ENCODE results near the gene TDRD7. TPM values are rescaled to one million over a fixed set of nuclear protein-coding genes. Genes with fewer than 3 reads are reported as not detected.

The TDRD7 gene
- total RNA-seq, 4 donors from 2014 or later, result 10.1 to 21.4 (median 18.6) TPM

GRCh38 chr9:97431044-97431441 is 19.1 kb downstream of the TDRD7 start:
- no peak for ATAC-seq
- no peak overlapping the region for H3K4me3 ChIP-seq
- 89 to 90% methylated on average over 3 of the region's 3 CpGs for WGBS, 2 donors (ENCODE audit: low coverage in 1 of 2)
- H3K9me3 ChIP-seq, result no peaks in the 10 kb centered on the region
- peaks cover 0 to 72% of the 10 kb centered on the region in 2 donors for H3K36me3 ChIP-seq
- TF ChIP-seq POLR2AphosphoS5 (IDR thresholded peaks at IDR 0.05) (no peak), EP300 (IDR thresholded peaks at IDR 0.05) (no peak), CTCF (IDR thresholded peaks at IDR 0.05) (no peak), POLR2A (IDR thresholded peaks at IDR 0.05) (no peak)
- no peak overlapping the region for H3K27ac ChIP-seq
- no peaks in the 10 kb centered on the region for H3K27me3 ChIP-seq
- no peaks in the 10 kb centered on the region for H3K4me1 ChIP-seq

GRCh38 chr9:97431549-97432143 is 19.8 kb downstream of the TDRD7 start:
- H3K36me3 ChIP-seq, result peaks cover 0 to 72% of the 10 kb centered on the region in 2 donors
- WGBS, 2 donors (ENCODE audit: low coverage in 1 of 2), result 75 to 87% methylated on average over 4 to 5 of the region's 5 CpGs
- TF ChIP-seq EP300 (IDR thresholded peaks at IDR 0.05) (no peak), POLR2AphosphoS5 (IDR thresholded peaks at IDR 0.05) (no peak), CTCF (IDR thresholded peaks at IDR 0.05) (no peak), POLR2A (IDR thresholded peaks at IDR 0.05) (no peak)

GRCh38 chr9:97437051-97437600 is 25.2 kb downstream of the TDRD7 start:
- H3K9me3 ChIP-seq, result no peaks in the 10 kb centered on the region
- no peaks in the 10 kb centered on the region for H3K4me1 ChIP-seq
- WGBS, 2 donors (ENCODE audit: low coverage in 1 of 2), result 39% methylated on average over 1 of the region's 1 CpG; no CpG with 5 or more reads in 1 of the 2 donors
- H3K27ac ChIP-seq, result no peak overlapping the region
- TF ChIP-seq CTCF (IDR thresholded peaks at IDR 0.05) (no peak), EP300 (IDR thresholded peaks at IDR 0.05) (no peak), POLR2AphosphoS5 (IDR thresholded peaks at IDR 0.05) (no peak), POLR2A (IDR thresholded peaks at IDR 0.05) (no peak)
- no peak overlapping the region for H3K4me3 ChIP-seq
- H3K36me3 ChIP-seq, result peaks cover 0 to 56% of the 10 kb centered on the region in 2 donors
- no peaks in the 10 kb centered on the region for H3K27me3 ChIP-seq
- ATAC-seq, result no peak

More at GRCh38 chr9:97431549-97432143, 19.8 kb downstream of the TDRD7 start:
- Histone ChIP-seq H3K4me3 (no peak overlapping the region), H3K4me1 (no peaks in the 10 kb centered on the region), H3K27ac (no peak overlapping the region), H3K9me3 (no peaks in the 10 kb centered on the region), H3K27me3 (no peaks in the 10 kb centered on the region)
- ATAC-seq, result no peak

- 84 to 98% methylated on average over 2 of the region's 2 CpGs for WGBS, 2 donors (ENCODE audit: low coverage in 1 of 2)
- Histone ChIP-seq H3K27ac (no peak overlapping the region), H3K4me1 (no peaks in the 10 kb centered on the region), H3K4me3 (no peak overlapping the region), H3K9me3 (no peaks in the 10 kb centered on the region), H3K36me3 (peaks cover 0 to 51% of the 10 kb centered on the region in 2 donors), H3K27me3 (no peaks in the 10 kb centered on the region)
- no peak for ATAC-seq
- no peak for TF ChIP-seq POLR2AphosphoS5 (IDR thresholded peaks at IDR 0.05)
- no peak for TF ChIP-seq CTCF (IDR thresholded peaks at IDR 0.05)
- TF ChIP-seq POLR2A (IDR thresholded peaks at IDR 0.05), result no peak
- no peak for TF ChIP-seq EP300 (IDR thresholded peaks at IDR 0.05)
Observed at GRCh38 chr9:97438257-97438656, 26.4 kb downstream of the TDRD7 start.

GRCh38 chr9:97438666-97439065 is 26.8 kb downstream of the TDRD7 start:
- Histone ChIP-seq H3K27me3 (no peaks in the 10 kb centered on the region), H3K4me1 (no peaks in the 10 kb centered on the region), H3K36me3 (peaks cover 0 to 46% of the 10 kb centered on the region in 2 donors), H3K9me3 (no peaks in the 10 kb centered on the region), H3K27ac (no peak overlapping the region), H3K4me3 (no peak overlapping the region)
- ATAC-seq, result no peak
- TF ChIP-seq POLR2AphosphoS5 (IDR thresholded peaks at IDR 0.05), result no peak
- no peak for TF ChIP-seq EP300 (IDR thresholded peaks at IDR 0.05)
- TF ChIP-seq CTCF (IDR thresholded peaks at IDR 0.05), result no peak
- no peak for TF ChIP-seq POLR2A (IDR thresholded peaks at IDR 0.05)
